KBM-7 (cell line): ENCODE results near the gene XAB2.
"Not testable (repeated sequence)": the region's sequence is repeated elsewhere in the genome, so short reads cannot be mapped to it uniquely, and the experiment has no call there.

Source experiments
- DNase-seq: peaks from one replicate; pipeline ENCODE4 v3.0.0-alpha.2; 2015
- in situ Hi-C: fragments of 300-500 bp; cut with MboI; formaldehyde crosslinking; loops from 2 replicates; pipeline ENCODE4 v1.14.3; 2020; ENCODE audit warnings: low sequenced_read_pairs, low pct_unique_long_range_greater_than_20kb, mixed read lengths

XAB2 gene

DNA sequence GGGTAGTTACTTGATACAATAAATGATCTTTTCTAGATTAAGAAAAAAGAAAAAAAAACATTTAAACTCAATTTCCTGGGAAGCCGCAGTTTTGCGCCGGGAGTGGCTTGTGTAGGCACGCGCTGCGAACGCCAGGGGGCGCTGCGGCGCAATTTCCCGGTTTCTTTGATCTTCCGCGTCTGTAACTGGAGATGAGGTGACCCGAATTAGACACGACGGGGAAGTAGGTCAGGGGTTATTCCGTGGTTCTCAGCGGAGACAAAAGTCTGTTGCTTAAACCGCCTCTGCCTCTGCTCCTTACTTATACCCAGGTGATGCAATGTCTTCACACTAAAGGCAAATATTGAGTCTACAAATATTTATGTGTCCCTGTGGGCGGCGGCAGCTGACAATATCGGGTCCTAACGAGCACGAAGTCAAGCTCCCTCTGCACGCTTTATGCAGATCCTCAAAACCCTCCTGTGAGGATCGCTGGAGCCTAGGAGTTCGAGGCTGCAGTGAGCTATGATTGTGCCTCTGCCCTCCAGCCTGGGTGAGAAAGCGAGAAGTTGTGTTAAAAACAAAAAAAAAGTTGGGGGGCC is 22.8 kb upstream of the XAB2 start:
- DNase-seq = peak; percentile 89

GRCh38 chr19:7650148-7650547 is 20.8 kb upstream of the XAB2 start:
- in situ Hi-C loops = no loop called here

More for the DNA sequence above, 22.8 kb upstream of the XAB2 start:
- in situ Hi-C loops = no loop called here

DNA sequence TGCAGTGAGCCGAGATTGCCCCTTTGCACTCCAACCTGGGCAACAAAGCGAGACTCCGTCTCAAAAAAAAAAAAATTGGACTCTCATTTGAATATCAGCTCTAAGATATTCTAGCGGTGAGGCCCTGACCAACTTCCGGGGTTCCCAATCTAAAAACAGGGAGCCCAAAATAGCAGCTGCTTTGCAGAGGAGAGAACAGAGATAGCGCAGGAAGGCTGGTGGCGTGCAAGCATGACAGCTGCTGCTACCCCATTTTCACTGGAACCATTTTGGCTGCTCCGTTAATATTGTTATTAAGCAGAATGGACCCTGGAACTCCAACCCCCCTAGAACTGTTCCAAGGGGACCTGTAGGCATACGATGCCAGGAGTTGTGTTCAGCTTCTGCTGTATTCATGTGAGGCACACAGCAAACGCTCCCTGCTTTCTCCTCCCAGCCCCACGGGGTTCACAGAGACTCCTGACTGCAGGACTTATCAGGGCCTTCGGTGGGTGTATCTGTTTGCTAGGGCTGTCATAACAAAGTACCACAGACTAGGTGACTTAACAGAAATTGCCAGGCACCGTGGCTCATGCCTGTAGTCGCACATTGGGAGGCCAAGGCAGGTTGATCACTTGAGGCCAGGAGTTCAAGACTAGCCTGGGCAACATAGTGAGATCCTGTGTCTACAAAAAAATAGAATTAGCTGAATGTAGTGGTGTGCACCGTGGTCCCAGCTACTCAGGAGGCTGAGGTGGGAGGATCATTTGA is 19.1 kb upstream of the XAB2 start:
- DNase-seq = no peak
- in situ Hi-C loops = no loop called here

More at GRCh38 chr19:7650148-7650547, 20.8 kb upstream of the XAB2 start:
- DNase-seq = no peak

- in situ Hi-C loops = no loop called here
- DNase-seq = no peak
Measured at GRCh38 chr19:7647156-7647555, 17.8 kb upstream of the XAB2 start.

DNA sequence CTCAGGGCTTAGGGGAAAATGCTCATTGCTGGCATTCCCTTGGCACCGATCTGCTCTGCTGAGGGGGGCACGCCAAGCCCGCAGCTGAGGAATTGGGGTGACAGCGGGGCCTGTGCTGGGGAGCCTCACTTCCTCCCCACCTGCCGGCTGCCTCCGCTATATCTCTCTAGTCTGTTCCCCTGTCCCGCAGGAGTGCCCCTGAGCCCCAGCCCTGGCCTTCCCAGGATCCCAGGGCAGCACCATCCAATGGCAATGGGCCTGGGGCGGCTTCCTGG is 17.0 kb upstream of the XAB2 start:
- no peak for DNase-seq
- in situ Hi-C loops = no loop called here

GRCh38 chr19:7645656-7646425 is 16.5 kb upstream of the XAB2 start:
- in situ Hi-C loops = no loop called here
- peak; percentile 28 for DNase-seq

GRCh38 chr19:7645163-7645562 is 15.8 kb upstream of the XAB2 start:
- no peak for DNase-seq
- in situ Hi-C loops = no loop called here

DNA sequence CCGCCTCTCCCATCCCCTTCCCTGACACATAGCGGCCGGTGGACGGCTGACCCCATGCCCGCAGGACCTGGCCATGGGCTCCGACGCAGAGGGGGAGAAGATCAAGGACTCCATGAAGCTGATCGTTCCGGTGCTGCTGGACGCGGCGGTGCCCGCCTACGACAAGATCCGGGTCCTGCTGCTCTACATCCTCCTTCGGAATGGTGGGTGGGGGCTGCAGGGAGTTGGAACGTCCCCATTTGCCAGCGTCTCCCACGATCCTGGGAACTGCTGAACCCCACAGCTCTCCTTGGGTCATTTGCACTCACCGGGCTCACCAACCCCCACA is 15.2 kb upstream of the XAB2 start:
- in situ Hi-C loops = no loop called here

GRCh38 chr19:7643629-7644549 is 14.5 kb upstream of the XAB2 start:
- DNase-seq, in situ Hi-C loops: not testable (repeated sequence)

More for the DNA sequence above, 15.2 kb upstream of the XAB2 start:
- no peak for DNase-seq

DNA sequence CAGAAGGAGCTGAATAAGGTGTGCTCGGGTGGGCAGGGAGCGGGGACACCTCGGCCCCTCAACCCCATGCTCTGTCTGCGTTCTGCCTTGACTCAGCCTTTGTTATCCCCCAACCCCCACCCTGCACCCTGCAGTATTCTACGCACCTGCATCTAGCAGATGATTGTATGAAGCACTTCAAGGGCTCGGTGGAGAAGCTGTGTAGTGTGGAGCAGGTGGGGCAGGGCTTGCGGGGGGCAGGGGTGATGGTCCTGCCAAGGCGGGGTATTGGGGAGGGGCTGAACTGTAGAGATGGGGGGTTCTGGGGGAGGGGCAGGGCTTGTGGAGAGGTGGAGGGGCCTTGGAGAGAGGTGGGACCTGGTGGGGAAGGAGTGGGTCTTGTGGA is 13.7 kb upstream of the XAB2 start:
- DNase-seq = no peak
- in situ Hi-C loops = no loop called here

DNA sequence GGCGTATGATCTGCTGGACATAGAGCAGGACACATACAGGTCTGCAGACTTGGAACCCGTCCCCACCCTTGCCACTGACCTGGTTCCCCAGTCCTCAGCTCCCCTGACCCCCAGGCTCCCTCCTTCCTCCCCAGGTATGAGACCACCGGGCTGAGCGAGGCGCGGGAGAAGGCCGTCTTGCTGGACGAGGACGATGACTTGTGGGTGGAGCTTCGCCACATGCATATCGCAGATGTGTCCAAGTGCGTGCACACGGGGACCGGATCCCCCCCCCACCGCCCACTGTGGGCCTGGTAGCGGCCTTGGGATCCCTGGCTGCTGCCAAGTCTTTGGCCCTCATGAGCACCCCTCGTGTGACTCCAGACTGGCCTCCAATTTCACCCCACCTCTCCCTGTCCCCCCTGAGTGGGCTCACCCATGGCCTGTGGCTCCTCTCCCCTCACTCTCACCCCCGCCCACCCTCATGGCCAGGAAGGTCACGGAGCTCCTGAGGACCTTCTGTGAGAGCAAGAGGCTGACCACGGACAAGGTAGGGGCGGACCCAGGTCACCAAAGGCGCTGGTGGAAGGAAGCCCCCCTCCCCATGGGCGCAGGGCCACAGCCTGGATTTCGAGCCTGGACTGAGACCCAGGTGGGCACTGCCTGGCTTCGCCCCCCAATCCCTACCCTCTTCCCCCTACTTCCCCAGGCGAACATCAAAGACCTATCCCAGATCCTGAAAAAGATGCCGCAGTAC is 13.1 kb upstream of the XAB2 start:
- in situ Hi-C loops = no loop called here
- no peak for DNase-seq

- in situ Hi-C loops = no loop called here
- no peak for DNase-seq
Measured at GRCh38 chr19:7641290-7642276, 12.2 kb upstream of the XAB2 start.

- no peak for DNase-seq
- in situ Hi-C loops = no loop called here
Measured at GRCh38 chr19:7640803-7641202, 11.5 kb upstream of the XAB2 start.

GRCh38 chr19:7639863-7640348 is 10.6 kb upstream of the XAB2 start:
- DNase-seq = no peak
- in situ Hi-C loops = no loop called here

DNA sequence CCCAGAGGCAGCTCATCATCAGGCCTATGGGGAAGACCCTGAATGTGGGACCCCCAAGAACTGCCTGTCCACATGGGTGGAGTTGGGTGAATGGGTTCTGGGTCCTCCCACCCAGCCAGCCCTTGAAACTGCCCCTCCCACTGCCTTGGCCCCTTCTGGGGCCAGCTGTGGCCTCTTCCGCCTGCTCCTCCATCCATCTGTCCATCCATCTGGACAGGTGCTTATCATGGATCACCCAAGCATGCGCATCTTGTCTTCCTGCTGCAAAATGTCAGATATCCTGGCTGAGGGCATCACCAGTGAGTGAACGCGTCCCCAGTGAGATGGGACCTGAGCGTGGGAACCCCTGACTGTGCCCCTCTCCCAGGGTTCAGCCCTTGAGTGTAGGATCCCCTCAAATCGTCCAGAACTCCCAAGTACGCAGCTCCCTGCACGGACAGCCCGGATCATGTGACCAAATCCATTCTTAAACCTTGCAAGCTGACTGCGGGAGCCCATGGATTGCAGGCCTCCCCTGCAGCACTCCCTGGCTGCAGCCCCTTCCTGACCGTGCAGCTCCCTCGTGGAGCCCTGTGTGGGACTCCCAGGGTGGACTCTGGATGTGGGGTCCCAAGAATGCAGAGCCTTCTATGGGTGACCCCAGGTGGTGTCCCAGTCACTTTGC is 9.6 kb upstream of the XAB2 start:
- in situ Hi-C loops = no loop called here
- DNase-seq = no peak

- in situ Hi-C loops = no loop called here
- no peak for DNase-seq
Measured at GRCh38 chr19:7637374-7638256, 8.3 kb upstream of the XAB2 start.
